Activated CD4-positive, alpha-beta T cell treated with anti-CD3 and anti-CD28 coated beads, Interleukin-2, amount 50 U/mL, for 24 hours (primary cell): ENCODE measurements around the gene TMCO4.

Source experiments
- DNase-seq, 2 donors: peaks; one replicate each; pipeline ENCODE4 v3.0.0-alpha.2; 2020; ENCODE audit warnings: low read depth in 1 of 2, low spot score in 1 of 2

The TMCO4 gene

DNA sequence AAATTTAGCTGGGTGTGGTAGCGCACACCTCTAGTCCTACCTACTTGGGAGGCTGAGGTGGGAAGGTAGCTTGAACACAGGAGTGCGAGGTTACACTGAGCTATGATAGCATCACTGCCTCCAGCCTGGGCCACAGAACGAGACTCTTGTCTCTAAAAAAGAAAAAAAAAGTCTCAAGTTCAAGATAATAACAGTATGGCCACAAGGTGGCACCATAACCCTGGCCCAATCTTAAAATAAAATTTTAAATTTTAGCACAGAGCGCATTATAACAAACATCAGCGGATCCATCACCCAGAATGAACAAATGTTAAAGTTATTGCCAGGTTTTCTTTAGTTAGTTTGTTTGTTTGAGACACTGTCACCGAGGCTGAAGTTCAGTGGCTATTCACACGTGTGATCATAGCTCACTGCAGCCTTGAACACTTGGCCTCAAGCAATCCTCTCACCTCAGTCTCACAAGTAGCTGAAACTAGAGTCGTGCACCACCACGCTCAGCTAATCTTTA, 137.9 kb downstream of the TMCO4 start:
- peak in 1 of 2 donors; percentile 27 for DNase-seq

DNA sequence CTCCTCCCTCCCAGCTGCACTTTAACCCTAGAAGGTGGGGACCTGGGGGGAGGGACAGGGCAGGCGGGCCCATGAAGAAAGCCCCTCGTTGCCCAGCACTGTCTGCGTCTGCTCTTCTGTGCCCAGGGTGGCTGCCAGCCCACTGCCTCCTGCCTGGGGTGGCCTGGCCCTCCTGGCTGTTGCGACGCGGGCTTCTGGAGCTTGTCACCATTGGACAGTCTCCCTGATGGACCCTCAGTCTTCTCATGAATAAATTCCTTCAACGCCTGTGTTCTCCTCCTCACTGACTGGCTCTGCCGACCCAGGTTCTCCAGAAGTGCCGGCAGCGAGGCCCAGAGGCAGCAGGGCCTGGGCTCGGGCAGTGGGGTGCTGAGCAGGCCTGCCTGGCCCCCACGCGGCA, 141.5 kb downstream of the TMCO4 start:
- DNase-seq, result no peak

GRCh38 chr1:19657511-19657910, 142.2 kb downstream of the TMCO4 start:
- no peak for DNase-seq

- DNase-seq, result no peak
Observed at GRCh38 chr1:19656780-19657466, 142.8 kb downstream of the TMCO4 start.

DNA sequence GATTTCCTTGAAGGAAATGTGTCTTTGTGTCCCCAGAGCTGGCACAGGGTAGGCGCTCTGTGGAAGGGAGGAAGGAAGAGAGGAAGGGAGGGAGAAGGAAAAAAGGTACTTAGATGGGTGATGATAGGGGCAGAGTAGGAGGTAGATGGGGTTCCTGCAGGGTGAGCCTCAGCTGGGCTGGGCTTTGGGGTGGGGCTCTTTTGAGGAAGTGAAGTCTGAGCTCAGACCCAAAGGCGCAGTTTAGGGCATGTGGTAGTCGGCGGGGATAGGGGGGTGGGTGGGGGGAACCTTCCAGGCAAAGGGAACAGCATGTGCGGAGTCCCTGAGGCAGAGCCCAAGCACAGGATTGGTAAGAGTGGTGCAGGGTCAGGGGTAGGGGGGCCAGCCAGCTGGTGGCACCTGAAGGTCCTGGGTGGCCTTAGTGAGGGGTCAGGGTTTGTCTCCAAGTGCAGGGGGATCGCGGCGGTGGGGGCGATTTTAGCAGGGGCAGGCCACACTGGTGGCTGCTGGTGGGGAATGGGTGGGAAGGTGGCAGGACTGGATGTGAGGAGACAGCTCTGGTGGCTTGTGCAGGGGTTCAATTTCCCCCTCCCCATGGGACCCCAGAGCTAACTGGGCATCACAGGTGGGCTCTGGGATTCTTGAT, 143.5 kb downstream of the TMCO4 start:
- no peak for DNase-seq

GRCh38 chr1:19655718-19656080, 144.0 kb downstream of the TMCO4 start:
- no peak for DNase-seq

GRCh38 chr1:19654886-19655717, 144.6 kb downstream of the TMCO4 start:
- DNase-seq, result no peak

DNA sequence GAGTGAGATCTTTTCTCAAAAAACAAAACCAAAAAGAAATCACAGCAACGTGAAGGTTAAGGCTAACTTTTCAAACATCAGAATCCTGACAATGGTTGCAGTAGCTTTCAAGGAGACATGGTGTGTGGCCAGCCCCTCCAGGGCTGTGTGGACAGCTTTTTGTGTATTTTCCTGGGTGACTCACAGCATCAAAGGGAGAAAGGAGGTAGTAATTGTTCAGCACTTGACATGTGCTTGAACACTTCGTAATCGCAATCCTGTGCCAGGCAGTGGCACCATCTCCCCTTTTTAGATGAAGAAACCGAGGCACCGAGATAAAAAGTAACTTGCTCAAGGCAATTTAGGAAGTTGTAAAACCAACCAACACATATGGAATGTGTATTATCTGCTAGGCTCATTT, 145.3 kb downstream of the TMCO4 start:
- no peak for DNase-seq

- no peak for DNase-seq
Observed at GRCh38 chr1:19651141-19651737, 148.5 kb downstream of the TMCO4 start.

DNA sequence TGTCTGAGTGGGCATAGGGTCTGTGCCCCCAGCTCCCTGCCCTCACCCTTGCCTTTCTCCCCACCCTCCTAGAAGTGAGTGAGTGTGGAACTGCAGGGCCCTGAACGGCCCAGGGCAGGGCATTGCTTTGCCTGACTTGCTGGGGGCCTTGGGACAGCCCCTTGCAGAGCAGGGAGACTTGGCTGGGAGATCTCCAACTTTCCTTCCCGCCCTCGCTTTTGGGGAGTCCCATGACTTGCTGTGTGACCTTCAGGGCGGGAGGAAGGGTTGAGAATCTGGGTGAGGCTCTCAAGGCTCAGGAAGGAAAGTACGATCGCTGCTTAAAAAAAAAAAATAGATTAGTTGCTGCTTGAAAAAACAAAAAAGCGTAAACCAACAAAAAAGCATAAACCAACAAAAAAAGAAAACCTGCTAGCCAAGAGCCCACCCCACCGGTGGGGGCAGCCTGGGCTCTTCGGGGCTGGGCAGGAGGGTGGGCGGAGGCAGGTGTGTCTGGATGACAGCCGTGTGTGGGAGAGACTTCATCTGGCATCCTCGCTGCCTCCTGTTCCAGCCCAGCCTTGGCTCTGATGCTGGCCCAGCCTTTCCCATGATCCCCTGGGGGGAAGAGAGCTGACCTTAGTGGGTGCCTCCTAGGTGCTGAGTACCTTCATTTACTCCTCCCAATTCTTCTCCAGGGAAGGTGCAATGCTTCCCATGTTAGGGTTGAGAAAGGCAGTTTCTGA, 149.1 kb downstream of the TMCO4 start:
- no peak for DNase-seq

- DNase-seq, result no peak
Observed at GRCh38 chr1:19648689-19649088, 151.0 kb downstream of the TMCO4 start.

GRCh38 chr1:19648239-19648638, 151.5 kb downstream of the TMCO4 start:
- no peak for DNase-seq

- DNase-seq, result no peak
Observed at GRCh38 chr1:19647643-19648042, 152.1 kb downstream of the TMCO4 start.

DNA sequence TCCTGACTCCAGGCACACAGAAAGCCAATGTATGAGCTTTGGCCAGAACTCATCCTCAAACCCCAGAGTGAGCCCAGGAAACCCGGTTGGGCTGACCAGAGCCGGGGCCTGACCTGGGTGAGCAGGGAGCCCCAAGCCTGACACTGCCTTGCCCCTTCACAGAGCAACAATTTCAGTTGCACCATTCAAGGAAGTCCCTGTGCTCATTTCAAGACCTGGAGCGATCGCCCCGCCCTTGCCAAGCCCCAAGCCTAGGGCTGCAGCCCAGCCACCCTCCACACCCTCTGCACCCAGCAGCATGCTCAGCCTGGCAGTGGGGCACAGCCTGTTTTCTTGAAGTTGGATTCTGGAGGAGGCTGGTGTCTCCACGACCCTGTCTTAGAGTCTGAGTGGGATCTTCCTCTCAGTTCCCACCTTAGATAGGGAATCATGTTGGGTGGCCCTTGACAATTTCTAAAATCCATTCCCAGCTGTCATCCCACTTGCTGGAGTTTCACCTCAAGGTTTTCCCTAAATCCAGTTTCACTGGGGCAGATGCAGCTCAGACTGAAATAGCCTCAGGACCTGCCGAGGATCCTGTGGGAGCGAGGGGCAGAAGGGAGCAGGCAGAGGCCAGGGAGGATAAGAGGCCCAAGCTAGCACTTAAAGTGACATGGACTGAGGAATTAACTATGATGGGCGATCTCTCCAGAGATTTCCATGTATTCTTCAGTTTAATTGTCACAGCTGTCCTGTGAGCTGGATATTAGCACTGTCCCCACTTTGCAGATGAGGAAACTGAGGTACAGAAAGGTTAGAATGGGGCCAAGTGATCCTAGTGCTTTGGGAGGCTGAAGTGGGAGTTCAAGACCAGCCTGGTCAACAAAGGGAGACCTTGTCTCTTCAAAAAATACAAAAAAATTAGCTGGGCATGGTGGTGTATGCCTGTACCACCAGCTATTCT, 153.1 kb downstream of the TMCO4 start:
- no peak for DNase-seq

DNA sequence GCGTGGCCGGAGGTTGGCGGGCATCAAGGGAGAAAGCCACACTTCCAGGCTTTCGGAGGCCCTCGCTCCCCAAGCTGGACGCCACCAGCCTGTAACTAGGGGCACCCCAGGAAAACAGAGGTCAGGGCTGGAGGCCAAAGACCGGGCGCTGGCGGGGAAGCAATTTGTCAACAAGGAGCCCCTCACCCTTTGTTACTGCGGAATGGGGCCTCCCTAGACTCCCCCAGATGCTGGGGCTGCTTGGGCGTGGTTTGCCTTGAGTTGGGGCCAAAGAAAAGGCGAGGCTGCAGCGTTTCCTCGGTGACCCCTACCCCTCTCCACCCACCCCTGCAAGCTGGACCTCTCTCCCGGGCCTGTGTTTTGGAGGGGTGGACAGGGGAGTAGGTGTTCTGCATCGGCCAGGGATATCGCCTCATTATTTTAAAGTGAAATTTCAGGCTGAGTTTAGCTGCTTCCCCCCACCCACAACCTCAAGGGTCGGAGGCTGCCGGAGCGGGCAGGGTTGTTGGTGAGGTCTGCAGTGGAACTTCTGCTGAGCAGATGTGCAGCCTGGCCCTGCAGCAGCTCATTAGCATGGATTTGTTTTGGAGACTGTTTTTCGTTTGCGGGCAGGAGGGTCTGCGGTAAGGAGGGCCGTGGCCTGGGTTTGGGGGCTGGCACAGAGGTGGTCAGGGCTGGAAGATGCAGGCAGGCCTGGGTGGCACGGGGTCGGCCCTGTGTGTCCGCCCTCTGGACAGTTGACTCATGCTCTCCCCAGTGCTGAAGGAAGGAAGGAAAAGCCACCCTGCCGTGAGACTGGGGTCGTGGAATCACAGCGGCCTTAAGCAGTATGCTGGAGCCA, 154.1 kb downstream of the TMCO4 start:
- no peak for DNase-seq

GRCh38 chr1:19644681-19645410, 154.9 kb downstream of the TMCO4 start:
- no peak for DNase-seq

DNA sequence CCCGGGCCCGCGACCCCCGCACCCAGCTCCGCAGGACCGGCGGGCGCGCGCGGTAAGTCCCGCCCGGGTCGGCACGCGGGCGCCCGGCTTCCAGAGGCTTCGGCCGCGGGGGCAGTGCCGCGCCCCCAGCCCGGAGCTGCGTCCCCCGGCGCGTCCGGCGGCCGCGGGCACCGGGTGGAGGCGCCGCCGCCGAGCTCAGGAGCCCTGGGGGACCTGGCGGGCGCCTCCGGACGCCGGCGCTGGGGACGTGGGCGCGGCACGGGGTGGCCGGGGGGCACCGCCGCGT, 155.4 kb downstream of the TMCO4 start:
- no peak for DNase-seq

DNA sequence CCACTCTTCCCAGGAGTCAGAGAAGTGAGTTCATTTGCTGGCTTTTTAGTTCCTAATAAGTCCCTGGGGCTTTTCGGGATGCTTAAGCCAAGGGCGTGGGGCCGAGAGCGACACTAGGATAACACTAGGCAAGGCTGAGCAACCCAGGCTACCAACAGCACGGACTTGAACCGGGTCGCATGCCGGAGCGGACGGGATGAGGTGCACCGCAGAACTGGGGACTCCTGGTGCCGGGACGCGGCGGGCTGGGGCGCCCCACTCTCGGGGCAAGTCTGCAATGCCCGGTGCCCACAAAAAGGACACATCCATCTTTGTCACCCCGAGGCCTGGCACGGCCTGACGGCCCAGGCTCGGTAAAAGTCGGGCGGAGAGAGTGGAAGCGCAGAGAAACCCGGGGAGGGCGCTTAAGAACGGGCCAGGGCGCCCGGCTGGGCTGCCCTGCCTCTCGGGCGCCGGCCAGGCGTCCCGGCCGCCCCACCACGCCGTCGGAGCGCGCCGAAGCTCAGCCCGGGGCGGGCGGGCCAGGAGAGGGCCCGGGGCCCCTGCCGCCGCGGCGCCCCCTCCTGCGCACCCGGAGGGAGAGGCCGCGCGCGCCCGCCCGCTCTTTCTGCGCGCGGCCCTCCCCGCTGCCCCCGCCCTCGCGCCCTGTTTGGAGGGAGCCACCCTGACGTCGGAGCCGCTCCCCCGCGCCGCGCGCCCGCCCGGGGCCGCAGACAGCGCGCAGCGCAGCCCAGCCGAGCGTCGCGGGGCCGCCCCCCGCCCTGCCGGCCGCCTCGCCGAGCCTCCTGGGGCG, 155.9 kb downstream of the TMCO4 start, which contains the start of gene NBL1:
Gene NBL1 (plus strand): TSS at position 710 of the 793 bp plus-strand sequence. CDS start 10,720 bp downstream, outside the sequence.
- peak in 1 of 2 donors; percentile 29 for DNase-seq
